Measurements from ENCODE around the gene CEP128.

GRCh38 chr14:80902608-80903007, 38.9 kb downstream of the CEP128 start:
- TF ChIP-seq CTCF (IDR thresholded peaks at IDR 0.05) (no peak), POLR2A (IDR thresholded peaks at IDR 0.05) (no peak)
